TTC549 (cell line): Measurements from ENCODE around the gene TCF12.
"Not testable (repeated sequence)": the region's sequence is repeated elsewhere in the genome, so short reads cannot be mapped to it uniquely, and the experiment has no call there.

Source experiments
- FAIRE-seq: peaks from 2 replicates; lab custom pipeline; 2012; peaks lifted over from hg19 to GRCh38; lab: Jason Lieb, UNC

Gene TCF12

DNA sequence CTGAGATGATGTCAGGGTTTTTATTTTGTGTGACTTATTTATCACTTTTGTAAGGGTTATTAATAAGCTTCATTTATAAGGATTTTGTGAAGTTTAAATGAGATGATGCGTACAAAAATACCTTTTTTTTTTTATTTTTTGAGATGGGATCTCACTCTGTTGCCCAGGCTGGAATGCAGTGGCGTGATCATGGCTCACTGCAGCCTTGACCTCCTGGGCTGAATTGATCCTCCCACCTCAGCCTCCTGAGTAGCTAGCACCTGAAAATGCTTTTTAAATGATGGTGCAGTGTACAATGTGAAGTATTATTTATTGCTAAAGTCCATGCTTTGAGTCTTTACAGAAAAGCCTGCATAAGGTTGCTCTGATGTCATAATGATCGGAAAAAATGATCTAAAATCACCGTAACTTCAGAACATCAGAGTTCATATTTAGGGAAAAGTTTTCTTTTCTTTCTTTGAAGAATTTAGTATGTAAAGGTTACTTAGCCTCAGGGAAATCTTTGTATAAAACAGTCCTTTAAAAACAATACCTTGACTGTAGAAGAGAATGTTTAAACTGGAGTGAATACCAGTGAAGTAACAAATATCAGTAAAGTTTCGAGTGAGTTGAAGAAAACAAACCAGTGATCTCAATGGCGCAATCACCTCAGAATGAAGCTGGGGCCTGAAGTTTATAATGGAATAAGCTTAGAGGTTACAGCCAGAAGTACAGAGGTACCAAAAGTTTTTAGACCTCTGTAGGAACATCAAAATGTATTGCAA is 29.7 kb downstream of the TCF12 start:
- no peak for FAIRE-seq

DNA sequence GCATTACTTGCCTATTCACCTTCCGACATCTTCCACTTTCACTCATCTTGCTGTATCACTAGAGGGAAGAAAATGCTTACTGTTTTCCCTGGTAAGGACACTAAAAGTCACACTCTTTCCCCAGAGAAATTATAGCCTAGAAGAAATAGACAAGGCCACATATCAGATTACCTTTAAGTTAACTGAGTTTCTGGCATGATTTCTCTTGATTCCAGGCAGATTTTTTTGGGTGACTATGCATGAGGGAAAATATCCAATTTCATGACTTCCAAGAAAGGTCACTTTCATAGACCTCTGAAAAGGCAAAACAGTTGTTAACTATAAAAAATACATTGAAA is 30.3 kb downstream of the TCF12 start:
- no peak for FAIRE-seq

DNA sequence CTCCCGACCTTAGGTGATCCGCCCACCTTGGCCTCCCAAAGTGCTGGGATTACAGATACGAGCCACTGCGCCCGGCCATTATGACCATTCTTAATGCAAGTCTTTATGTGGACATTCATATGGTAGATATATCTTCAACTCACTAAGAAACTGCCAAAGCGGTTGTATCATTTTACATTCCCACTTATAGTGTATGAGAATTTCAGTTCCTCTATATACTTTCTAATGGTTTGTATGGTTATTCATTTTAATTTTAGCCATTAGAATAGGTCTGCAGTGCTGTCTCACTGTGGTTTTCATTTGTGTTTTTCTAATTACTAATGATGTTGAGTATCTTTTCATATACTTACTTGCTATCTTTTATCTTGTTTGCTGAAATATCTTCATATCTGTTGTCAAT is 32.5 kb downstream of the TCF12 start:
- FAIRE-seq = no peak

DNA sequence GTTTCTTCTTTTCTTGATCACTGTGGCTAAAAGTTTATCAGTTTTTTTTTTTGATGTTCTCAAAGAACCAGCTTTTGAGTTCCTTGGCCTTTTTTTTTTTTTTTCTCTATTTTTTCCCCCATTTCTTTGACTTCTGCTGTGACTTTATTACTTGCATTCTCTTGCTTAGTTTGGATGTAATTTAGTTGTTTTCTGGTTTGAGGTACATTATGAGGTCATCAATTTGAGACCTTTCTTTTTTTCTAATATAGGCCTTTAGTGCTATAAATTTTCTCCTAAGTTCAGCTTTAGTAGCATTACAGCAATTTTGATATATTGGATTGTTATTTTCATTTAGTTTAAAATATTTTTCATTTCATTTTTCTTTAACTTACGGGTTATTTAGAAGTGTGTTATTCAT is 35.3 kb downstream of the TCF12 start:
- FAIRE-seq = no peak

DNA sequence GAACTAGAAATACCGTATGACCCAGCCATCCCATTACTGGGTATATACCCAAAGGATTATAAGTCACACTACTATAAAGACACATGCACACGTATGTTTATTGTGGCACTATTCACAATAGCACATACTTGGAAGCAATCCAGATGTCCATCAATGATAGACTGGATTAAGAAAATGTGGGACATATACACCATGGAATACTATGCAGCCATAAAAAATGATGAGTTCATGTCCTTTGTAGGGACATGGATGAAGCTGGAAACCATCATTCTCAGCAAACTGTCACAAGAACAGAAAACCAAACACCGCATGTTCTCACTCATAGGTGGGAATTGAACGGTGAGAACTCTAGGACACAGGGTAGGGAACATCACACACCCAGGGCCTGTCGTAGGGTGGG is 36.6 kb downstream of the TCF12 start:
- not testable (repeated sequence) for FAIRE-seq

DNA sequence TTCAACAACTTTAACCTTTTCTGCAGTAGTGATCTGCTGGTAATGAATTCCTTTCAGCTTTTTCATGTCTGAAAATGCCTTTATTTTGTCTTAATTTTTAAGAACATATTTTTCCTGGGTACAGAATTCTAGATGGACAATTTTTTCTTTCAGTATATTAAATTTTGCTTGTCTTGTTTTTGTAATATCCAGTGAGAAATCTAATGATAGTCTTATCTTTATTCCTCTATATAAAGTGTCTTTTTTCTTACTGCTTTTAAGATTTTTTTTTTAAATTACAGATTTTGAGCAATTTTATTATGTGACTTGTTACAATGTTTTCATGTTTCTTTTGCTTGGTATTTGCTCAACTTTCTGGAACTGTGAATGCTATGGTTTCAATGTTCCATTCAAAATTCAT is 38.1 kb downstream of the TCF12 start:
- no peak for FAIRE-seq

DNA sequence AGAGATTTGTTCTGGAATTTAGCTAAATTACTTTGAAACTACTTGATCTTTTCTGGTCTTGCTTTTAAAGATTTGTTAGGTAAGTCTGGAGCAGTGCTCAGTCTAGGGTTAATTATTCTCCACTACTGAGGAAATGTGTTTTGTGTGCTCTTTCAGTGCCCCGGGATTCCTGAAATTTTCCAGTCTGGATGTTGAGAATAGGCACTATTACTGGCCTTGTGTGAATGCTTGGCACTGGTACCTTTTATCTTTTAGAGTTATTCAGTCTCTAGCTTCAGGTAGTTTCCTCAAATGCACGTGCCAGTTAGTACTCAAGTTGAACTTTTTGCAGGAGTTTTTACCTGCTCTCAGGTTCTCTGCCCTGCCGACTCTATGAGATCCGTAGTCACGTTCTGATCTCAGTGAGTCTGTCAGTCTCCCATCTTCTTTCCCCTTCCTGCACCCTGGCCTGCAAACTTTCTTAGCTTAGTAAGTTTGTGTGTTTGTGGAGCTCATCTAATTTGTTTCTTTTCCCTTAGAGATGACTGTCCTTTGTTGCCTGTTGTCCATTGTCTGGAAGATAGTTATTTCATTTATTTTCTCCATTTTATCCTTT is 39.5 kb downstream of the TCF12 start:
- FAIRE-seq = no peak

DNA sequence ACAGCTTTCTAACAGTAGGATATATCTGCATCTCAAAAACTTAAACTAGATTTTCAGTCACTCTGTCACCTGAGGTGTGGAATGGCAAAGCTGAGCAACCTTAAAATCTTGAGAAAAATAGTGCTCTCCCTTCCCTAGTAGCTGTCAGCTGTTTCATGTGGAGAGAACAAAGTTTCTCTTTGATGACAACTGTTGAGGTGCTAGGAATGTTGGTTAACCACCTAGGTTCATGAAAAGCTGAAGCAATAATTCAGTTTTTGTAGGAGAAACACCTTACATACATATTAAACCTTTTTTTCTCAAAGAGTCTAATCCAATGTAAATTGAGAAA is 40.8 kb downstream of the TCF12 start:
- FAIRE-seq = no peak

DNA sequence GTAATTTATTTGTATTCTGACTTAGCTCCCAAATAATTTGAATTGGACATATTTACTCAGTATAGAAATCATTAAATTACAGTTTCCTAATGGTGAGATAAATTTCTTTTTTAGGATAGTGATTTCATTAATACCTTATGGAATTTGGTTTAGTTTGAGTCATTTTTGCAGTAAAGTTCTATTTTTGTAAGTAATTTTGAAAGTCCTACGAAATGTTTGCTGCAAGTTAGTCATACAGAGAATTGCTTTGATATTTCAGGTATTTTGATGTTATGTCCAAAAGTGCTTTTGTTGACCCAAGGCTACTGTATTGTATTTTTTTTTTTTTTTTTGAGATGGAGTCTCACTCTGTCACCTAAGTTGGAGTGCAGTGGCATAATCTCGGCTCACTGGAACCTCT is 41.7 kb downstream of the TCF12 start:
- FAIRE-seq = no peak

DNA sequence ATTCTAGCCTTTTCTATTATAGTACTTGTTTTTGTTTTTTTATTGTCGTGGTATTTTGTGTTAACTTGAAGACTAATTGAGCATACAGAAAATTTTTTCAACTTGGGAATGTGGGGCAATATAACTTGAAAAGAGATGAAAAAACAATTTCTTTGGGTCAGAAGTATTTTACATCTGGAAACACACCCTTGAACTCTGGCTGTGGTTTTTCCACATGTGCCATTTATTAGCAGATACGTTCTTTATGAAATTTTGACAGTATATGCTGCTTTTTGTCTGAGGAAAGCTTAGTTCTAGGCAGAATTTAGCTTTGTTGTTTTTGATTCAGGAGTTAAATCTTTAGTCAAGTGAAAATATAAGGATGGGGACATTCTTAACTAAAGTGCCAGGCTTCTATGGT is 44.7 kb downstream of the TCF12 start:
- no peak for FAIRE-seq

DNA sequence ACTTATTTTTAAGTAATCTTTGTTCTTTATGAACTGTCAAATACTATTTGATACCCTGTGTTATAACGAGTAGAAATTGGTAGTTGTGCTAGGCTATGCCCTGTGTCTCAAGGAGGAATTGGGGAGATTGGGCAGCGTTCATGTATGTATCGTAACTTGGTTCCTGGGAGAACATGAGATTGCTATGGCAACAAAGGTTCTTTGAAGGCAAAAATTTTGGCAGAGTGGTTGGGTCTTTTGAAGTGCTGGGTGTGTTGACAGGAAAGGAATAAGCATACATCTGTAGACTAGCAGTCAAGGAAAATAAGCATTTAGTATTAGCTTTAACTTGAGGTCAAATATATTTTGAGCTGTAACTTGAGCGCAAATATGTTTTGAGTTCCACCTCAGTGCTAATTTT is 45.3 kb downstream of the TCF12 start:
- FAIRE-seq = no peak

DNA sequence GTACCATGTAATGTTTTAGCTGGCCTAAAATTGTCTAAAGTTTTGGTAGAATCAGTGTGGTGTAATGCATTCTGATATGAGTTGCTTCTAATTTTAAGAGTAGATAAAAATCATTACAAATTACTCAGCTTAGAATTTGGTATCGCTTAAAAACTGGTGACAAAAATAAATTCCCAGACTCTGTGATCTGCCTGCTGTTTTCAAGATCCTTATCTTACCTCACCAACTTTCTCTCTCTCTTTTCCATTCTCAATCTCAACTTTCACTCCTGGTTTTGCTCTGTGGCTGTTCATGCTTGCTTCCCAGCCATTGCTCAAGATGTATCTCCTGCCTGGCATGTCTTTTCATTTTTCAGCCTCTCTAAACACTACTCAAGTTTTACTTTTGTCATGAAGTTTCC is 45.7 kb downstream of the TCF12 start:
- no peak for FAIRE-seq

DNA sequence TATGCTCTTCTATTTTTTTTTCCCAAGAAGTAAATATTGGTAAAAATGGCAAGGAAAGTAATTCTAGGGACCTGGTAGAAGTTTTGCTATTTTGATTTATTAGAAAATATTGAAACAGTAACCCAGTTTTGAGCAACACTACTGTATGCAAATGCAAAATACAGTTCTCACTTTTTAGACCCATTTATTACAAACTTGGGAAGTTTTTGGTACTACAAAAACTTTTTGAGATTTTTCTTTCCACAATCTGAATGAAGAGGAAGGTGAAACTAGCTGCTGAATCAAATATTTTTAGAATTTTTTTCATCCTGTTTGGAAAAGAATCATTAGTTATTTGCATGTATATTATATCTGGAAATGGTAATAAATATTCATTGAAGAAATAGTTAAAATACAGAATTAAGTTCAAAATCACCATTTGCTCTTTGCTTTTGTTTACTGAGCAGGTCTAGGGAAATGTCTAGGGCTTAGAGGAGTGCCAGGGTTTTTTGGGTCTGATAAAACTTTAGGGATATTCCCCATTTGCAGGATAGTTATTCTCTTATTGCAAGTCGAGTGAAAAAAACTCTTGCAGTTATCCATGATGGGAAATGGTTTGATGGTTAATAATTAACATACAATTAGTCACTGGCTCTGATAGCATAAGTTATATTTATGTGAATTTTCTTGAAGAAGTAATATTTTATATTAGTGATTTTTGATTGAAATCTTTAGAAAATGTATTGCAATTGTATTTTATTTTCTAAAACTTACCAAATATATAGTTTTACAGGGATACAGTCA is 47.0 kb downstream of the TCF12 start:
- no peak for FAIRE-seq

DNA sequence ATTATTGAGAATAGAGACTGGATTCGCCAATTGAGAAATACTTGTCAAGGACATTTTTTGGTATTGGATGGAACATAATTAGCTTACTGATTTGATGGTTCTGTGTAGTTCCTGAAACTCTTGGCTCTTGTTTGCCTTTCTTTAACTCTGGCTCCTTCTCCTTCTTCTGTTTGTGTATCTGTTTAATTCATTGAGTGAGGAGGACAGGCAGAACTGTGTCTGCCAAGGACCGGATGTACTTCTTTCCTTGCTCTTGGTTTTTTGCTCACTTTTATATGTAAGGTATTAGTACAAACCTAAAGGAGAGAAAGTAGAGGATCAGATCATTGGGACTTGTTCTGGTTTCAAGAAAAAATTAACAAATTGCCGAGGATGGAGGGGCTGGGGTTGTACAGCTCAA is 48.9 kb downstream of the TCF12 start:
- FAIRE-seq = no peak

DNA sequence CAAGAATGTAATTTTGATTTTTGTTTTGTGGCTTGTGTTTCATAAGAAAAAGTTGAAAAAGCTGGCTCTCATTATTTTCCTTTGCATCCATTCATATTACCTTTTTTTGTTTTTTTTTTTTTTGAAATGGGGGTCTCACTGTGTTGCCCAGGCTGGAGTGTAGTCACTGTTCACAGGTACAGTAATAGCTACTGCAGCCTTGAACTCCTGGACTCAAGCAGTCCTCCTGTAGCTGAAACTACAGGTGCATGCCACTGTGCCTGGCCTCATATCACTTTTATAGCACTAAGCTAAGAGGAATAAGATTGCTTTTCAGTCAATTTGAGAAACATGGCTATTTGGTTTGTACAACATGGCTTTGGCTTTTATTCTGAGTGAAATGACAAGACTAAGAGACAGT is 49.8 kb downstream of the TCF12 start:
- no peak for FAIRE-seq

DNA sequence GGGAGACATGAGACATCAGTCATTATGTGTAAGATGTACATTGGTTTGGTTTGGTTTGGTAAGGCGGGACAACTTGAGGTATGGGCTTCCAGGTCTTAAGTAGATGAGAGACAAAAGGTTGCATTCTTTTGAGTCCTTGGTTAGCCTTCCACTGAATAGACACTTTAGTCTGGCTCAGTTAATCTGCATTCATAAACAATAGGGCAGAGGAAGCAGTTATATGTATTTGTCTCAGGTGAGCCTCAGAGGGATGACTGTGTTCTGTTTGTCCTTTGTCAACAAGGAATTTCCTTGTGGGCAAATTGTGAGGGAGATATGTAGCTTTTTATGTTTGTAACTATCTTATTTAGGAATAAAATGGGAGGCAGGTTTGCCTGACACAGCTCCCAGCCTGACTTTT is 50.4 kb downstream of the TCF12 start:
- no peak for FAIRE-seq

DNA sequence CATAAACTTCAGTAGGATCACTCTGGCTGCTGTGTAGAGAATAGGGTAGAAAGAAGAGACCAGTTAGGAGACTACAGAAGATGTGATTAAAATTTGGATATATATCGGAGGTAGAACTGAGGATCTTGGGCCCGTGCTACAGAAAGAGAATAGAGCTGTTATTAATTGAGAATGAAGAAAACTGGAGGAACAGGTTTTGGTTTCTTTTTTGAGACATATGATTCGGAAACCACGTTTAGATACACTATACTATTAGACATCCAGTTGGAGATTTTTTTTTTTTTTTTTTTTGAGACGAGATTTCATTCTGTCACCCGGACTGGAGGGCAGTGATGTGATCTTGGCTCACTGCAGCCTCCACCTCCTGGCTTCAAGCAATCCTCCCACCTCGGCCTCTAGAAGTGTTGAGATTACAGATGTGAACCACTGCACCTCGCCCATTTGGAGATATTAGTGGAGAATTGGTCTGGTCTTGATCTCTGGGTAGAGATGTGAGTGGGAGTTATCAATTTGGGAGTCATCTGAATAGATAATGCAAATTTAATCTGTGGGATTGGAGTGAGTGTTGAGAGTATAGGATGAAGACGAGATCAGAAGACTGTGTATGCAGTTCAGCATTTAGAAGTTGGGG is 50.9 kb downstream of the TCF12 start:
- FAIRE-seq = no peak

DNA sequence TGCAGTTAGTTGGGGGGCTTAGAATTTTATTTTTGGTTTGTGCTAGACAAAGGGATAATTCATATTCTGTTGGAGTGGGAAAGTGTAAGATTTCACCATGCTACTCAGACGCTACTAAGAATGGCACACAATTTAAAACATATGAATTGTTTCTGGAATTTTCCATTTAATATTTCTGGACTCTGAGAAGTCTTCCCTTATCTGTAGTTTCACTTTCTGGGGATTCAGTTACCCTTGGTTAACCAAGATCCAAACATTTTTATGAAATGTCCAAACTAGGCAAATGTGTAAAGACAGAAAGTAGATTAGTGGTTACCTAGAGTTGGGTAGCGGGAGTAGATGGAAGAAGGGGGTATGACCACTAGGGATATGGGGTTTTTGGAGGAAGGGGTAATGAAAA is 53.1 kb downstream of the TCF12 start:
- no peak for FAIRE-seq

DNA sequence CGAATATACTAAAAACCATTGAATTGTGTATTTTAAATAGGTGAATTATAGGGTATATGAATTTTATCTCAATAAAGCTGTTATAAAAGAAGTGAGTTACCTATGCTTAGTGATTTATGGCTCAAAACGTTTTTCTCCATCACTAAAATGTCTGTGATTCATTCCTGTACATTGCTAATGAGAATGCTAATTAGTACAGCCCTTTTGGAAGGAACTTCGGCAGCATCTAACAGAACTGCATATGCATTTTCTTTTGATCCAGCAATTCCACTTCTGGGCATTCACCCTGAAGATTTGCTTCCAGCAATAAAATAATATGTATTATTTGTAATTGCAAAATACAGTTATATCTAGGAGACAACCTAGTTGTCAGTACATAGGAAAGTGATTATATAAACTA is 53.6 kb downstream of the TCF12 start:
- no peak for FAIRE-seq

DNA sequence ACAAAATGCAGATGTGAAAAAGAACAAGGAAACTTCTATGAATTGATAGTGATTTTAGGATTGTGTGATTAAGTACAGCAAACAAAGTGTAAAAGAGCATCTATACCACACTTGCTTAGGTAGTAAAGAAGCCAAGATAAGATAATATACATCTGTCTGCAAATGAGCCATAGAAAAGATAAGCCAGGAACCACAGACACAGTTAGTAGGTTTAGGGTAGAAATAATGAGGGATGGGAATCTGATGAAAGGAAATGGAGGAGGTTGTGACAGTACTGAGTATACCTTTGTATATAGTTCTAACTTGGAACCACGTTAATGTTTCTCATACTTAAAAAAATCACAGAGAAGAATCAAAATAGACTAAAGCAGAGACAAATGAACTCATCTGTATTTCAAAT is 54.0 kb downstream of the TCF12 start:
- no peak for FAIRE-seq

DNA sequence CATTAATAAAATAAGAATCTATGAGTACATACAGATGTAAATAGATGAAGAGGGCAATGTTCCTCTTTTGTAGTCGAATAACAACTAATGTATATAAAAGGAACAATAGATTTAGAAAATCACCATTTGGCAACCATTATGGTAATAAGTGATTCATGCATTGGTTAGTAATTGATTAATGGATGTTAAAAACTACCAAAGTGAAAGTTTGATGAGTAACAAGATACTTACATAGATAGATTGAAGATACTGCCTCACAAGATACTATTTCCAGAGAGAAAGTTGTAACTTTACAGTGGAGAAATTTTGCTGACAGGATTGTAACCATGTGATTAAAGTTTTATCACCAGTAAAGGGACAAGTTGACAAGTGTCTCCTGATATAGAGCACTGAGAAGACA is 55.0 kb downstream of the TCF12 start:
- FAIRE-seq = no peak

DNA sequence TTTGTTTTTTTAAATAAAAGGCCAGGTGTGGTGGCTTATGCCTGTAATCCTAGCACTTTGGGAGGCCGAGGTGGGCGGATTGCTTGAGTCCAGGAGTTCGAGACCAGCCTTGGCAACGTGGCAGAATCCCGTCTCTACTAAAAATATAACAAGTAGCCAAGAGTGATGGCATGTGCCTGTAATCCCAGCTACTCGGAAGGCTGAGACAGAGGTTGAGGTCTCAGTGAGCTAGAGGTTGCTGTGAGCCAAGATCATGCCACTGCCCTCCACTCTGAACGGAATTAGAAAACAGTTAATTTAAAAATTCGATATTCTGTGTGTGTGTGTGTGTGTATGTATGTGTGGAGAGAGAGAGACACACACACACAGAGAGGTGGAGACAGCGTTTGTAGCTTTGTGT is 58.8 kb downstream of the TCF12 start:
- no peak for FAIRE-seq

DNA sequence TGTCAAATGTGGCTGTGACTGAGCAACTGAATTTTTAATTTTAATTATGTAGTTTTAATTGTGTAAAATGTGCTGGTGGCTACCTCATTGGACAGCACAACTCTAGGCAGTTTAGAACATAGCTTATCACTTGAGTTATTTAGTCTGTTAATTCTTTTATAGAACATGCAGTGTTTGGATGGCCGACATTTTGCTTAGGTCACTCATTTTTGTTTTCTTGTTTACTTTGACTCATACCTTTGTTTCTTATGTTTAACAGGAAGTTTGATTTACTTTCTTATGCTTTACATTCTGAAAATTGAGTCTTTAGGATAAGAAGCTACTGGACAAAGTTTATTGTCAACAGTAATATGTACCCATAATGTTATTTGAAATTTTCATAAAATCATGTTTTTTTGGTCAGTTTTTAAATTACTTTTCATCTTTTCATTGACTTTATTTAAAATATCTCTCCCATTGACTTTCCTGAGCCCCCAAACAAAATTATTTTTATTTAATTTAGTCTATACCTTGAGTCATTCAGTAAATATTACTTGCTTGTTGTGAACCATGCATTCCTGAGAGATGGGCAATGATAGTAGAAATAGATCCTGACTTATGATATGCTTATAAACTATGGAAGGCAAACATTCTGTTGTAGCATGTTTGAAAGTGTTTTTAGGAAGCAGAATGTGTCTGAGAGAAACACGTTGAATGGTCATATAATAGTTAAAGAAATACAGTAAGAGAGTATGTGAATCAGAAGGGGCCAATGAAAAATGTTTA is 60.6 kb downstream of the TCF12 start:
- FAIRE-seq = no peak
